GDM1 (cell line): ENCODE results near the gene HDAC1.

Experiments used
- DNase-seq: peaks from one replicate; lab custom pipeline; 2025; lab: John Stamatoyannopoulos, UW

HDAC1 gene

DNA sequence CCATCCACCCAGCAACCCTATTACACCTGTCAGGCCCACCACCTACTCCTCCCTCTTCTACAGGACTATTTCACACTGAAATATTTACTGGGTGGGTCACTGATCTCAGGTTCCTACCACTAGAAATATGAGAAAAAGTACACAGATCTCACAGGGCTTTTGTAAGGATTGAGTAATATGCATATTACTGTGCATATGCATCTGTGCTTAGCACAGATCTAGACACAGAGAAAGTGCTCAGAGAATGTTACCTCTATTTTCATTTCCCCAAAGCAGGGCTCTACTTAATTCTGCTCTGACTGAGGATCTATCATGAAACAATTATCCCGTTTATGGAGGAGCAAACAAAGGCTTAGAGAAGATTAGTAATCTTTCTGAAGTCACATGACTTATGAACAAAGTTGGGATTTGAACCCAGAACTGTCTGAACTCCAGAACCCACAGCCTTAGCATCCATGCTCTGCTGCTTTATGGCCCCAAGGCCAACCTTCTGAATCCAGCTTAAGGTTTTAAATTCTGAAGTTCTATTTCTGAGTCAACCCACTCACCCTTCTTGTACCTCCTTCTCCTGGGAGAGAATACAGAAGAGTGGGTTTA, 82.2 kb downstream of the HDAC1 start:
- DNase-seq, result no peak

GRCh38 chr1:32376199-32376598, 84.3 kb downstream of the HDAC1 start:
- no peak for DNase-seq

GRCh38 chr1:32377541-32378220, 85.8 kb downstream of the HDAC1 start:
- no peak for DNase-seq

DNA sequence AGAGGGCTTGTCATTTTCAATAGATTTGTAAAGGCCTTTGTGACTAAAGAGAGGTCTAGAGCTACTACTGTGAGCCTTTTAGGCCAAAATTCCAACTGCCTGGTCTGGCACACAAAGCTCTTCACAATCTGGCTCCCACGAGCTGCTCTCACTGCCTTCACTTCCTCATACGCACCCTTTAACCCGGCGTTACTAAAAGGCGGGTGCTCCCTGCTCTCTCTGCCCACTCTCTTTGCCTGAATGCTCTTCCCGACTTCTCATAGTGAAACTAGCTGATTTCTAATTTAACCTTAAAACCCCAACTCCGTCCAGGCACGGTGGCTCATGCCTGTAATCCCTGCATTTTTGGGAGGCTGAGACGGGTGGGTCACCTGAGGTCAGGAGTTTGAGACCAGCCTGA, 88.2 kb downstream of the HDAC1 start:
- DNase-seq, result no peak
